BE2C (cell line): Measurements from ENCODE around the gene RAB11B.
A peak's percentile ranks its signal among the peaks of the same experiment; 100 is the strongest.
"Not testable (repeated sequence)": the region's sequence is repeated elsewhere in the genome, so short reads cannot be mapped to it uniquely, and the experiment has no call there.

Experiments used
- DNase-seq: peaks from one replicate; pipeline ENCODE4 v3.0.0-alpha.2; 2020
- H3K27me3 ChIP-seq: fragments of 250-450 bp; sonication (Bioruptor Pico); 2 replicates; pipeline ENCODE4 v1.5.1; 2020; ENCODE audit warnings: mild to moderate bottlenecking
- H3K36me3 ChIP-seq: fragments of 250-450 bp; sonication (Bioruptor Pico); 2 replicates; pipeline ENCODE4 v1.5.1; 2020; ENCODE audit warnings: mild to moderate bottlenecking
- H3K4me1 ChIP-seq: fragments of 250-450 bp; sonication (Bioruptor Pico); 2 replicates; pipeline ENCODE4 v1.5.1; 2020
- H3K4me3 ChIP-seq: 2 replicates; pipeline ENCODE4 v1.5.1; 2011; ENCODE audit warnings: low read depth, low read length
- H3K9me3 ChIP-seq: fragments of 250-450 bp; sonication (Bioruptor Pico); 2 replicates; pipeline ENCODE4 v1.5.1; 2020
- CTCF ChIP-seq: IDR thresholded peaks from 2 replicates; pipeline ENCODE4 v1.5.1; 2012; ENCODE audit warnings: mild to moderate bottlenecking, low read depth, low read length

RAB11B gene

GRCh38 chr19:8385566-8385965 lies 4.6 kb upstream of the RAB11B start:
- not testable (repeated sequence) for H3K4me1 ChIP-seq, DNase-seq, H3K9me3 ChIP-seq, H3K4me3 ChIP-seq, H3K27me3 ChIP-seq, H3K36me3 ChIP-seq

GRCh38 chr19:8386419-8386818 lies 3.7 kb upstream of the RAB11B start:
- not testable (repeated sequence) for H3K36me3 ChIP-seq, H3K27me3 ChIP-seq, DNase-seq, H3K9me3 ChIP-seq, H3K4me3 ChIP-seq, H3K4me1 ChIP-seq

- no peak for DNase-seq
- no peak for TF ChIP-seq CTCF
- Histone ChIP-seq H3K4me3 (no peak overlapping the region), H3K36me3 (no peaks in the 10 kb centered on the region), H3K4me1 (0 out of 2 replicates have a peak, but pooled peaks cover 4% of the 10 kb centered on the region), H3K27me3 (no peaks in the 10 kb centered on the region), H3K9me3 (no peaks in the 10 kb centered on the region)
Observed at GRCh38 chr19:8386990-8387389, 3.2 kb upstream of the RAB11B start.

GRCh38 chr19:8387688-8388611 lies 2.2 kb upstream of the RAB11B start:
- Histone ChIP-seq H3K4me3 (no peak overlapping the region), H3K36me3 (no peaks in the 10 kb centered on the region)
- DNase-seq, result no peak

GRCh38 chr19:8388612-8388958 lies 1.6 kb upstream of the RAB11B start:
- Histone ChIP-seq H3K4me3 (no peak overlapping the region), H3K4me1 (0 out of 2 replicates have a peak, but pooled peaks cover 4% of the 10 kb centered on the region), H3K9me3 (no peaks in the 10 kb centered on the region), H3K36me3 (no peaks in the 10 kb centered on the region), H3K27me3 (no peaks in the 10 kb centered on the region)
- DNase-seq, result no peak
- TF ChIP-seq CTCF, result no peak

More at GRCh38 chr19:8387688-8388611, 2.2 kb upstream of the RAB11B start:
- Histone ChIP-seq H3K27me3 (no peaks in the 10 kb centered on the region), H3K4me1 (0 out of 2 replicates have a peak, but pooled peaks cover 4% of the 10 kb centered on the region), H3K9me3 (no peaks in the 10 kb centered on the region)
- no peak for TF ChIP-seq CTCF

GRCh38 chr19:8390617-8390981 lies 439 bp downstream of the RAB11B start:
- Histone ChIP-seq H3K27me3 (no peaks in the 10 kb centered on the region), H3K9me3 (no peaks in the 10 kb centered on the region), H3K4me3 (peak overlapping the region; percentile 68), H3K4me1 (0 out of 2 replicates have a peak, but pooled peaks cover 4% of the 10 kb centered on the region), H3K36me3 (no peaks in the 10 kb centered on the region; the same call in 1 of the 2 replicates)
- DNase-seq, result peak; percentile 99
- no peak for TF ChIP-seq CTCF
